BE2C (cell line): Measurements from ENCODE around the gene NMD3. TPM values are rescaled to one million over a fixed set of nuclear protein-coding genes. Genes with fewer than 3 reads are reported as not detected.
"Not testable (repeated sequence)": the region's sequence is repeated elsewhere in the genome, so short reads cannot be mapped to it uniquely, and the experiment has no call there.

Experiments used
- DNase-seq: peaks from one replicate; pipeline ENCODE4 v3.0.0-alpha.2; 2020
- H3K27me3 ChIP-seq: fragments of 250-450 bp; sonication (Bioruptor Pico); 2 replicates; pipeline ENCODE4 v1.5.1; 2020; ENCODE audit warnings: mild to moderate bottlenecking
- H3K36me3 ChIP-seq: fragments of 250-450 bp; sonication (Bioruptor Pico); 2 replicates; pipeline ENCODE4 v1.5.1; 2020; ENCODE audit warnings: mild to moderate bottlenecking
- H3K4me1 ChIP-seq: fragments of 250-450 bp; sonication (Bioruptor Pico); 2 replicates; pipeline ENCODE4 v1.5.1; 2020
- H3K4me3 ChIP-seq: 2 replicates; pipeline ENCODE4 v1.5.1; 2011; ENCODE audit warnings: low read depth, low read length
- H3K9me3 ChIP-seq: fragments of 250-450 bp; sonication (Bioruptor Pico); 2 replicates; pipeline ENCODE4 v1.5.1; 2020
- CTCF ChIP-seq: IDR thresholded peaks from 2 replicates; pipeline ENCODE4 v1.5.1; 2012; ENCODE audit warnings: mild to moderate bottlenecking, low read depth, low read length
- polyA plus RNA-seq: library from polyadenylated mRNA; unstranded; fragments of >200 nt; gene quantifications from one replicate; pipeline ENCODE4 v1.2.1, GENCODE V29; 2012; ENCODE audit warnings: low read depth, missing spikeins; ENCODE audit not compliant: insufficient read length, insufficient read depth

The NMD3 gene
- polyA plus RNA-seq, result 48.7 TPM

- H3K9me3 ChIP-seq, result no peaks in the 10 kb centered on the region
- H3K4me1 ChIP-seq, result no peaks in the 10 kb centered on the region
- H3K4me3 ChIP-seq, result peak within 1 kb of the TSS; percentile 89
- peak; percentile 98 for DNase-seq
- TF ChIP-seq CTCF, result no peak
- peaks cover 20% of the 10 kb centered on the region for H3K36me3 ChIP-seq
- no peaks in the 10 kb centered on the region for H3K27me3 ChIP-seq
These were observed at the start of gene NMD3 for GRCh38 chr3:161220850-161221753. Gene NMD3 (plus strand): TSS chr3:161221311. CDS start chr3:161222014, 703 bp downstream.

GRCh38 chr3:161171639-161172552 is 49.2 kb upstream of the NMD3 start:
- Histone ChIP-seq H3K4me3 (no peak overlapping the region), H3K36me3 (no peaks in the 10 kb centered on the region), H3K9me3 (no peaks in the 10 kb centered on the region), H3K4me1 (no peaks in the 10 kb centered on the region), H3K27me3 (no peaks in the 10 kb centered on the region)
- TF ChIP-seq CTCF, result peak; percentile 50
- DNase-seq, result no peak

GRCh38 chr3:161175506-161175905 is 45.6 kb upstream of the NMD3 start:
- no peak for DNase-seq
- H3K36me3 ChIP-seq, result no peaks in the 10 kb centered on the region
- TF ChIP-seq CTCF, result no peak
- H3K9me3 ChIP-seq, result no peaks in the 10 kb centered on the region
- H3K4me3 ChIP-seq, result no peak overlapping the region
- H3K4me1 ChIP-seq, result no peaks in the 10 kb centered on the region
- no peaks in the 10 kb centered on the region for H3K27me3 ChIP-seq

GRCh38 chr3:161177991-161178390 is 43.1 kb upstream of the NMD3 start:
- H3K4me3 ChIP-seq, result no peak overlapping the region
- no peaks in the 10 kb centered on the region for H3K9me3 ChIP-seq
- TF ChIP-seq CTCF, result no peak
- H3K27me3 ChIP-seq, result no peaks in the 10 kb centered on the region
- H3K36me3 ChIP-seq, result no peaks in the 10 kb centered on the region
- no peaks in the 10 kb centered on the region for H3K4me1 ChIP-seq
- DNase-seq, result no peak

- DNase-seq, H3K9me3 ChIP-seq, H3K4me1 ChIP-seq, H3K27me3 ChIP-seq, H3K36me3 ChIP-seq, H3K4me3 ChIP-seq: not testable (repeated sequence)
These were observed 39.7 kb upstream of the NMD3 start for GRCh38 chr3:161181371-161181770.

GRCh38 chr3:161187046-161187445 is 34.1 kb upstream of the NMD3 start:
- DNase-seq, result peak; percentile 17
- Histone ChIP-seq H3K4me1 (no peaks in the 10 kb centered on the region), H3K36me3 (no peaks in the 10 kb centered on the region), H3K27me3 (no peaks in the 10 kb centered on the region), H3K4me3 (no peak overlapping the region), H3K9me3 (no peaks in the 10 kb centered on the region)
- TF ChIP-seq CTCF, result no peak
